NCI-H1092 (cell line): ENCODE data around the gene MYOM3.

Experiments used
- DNase-seq: peaks from one replicate; lab custom pipeline; 2025; lab: John Stamatoyannopoulos, UW

The MYOM3 gene

DNA sequence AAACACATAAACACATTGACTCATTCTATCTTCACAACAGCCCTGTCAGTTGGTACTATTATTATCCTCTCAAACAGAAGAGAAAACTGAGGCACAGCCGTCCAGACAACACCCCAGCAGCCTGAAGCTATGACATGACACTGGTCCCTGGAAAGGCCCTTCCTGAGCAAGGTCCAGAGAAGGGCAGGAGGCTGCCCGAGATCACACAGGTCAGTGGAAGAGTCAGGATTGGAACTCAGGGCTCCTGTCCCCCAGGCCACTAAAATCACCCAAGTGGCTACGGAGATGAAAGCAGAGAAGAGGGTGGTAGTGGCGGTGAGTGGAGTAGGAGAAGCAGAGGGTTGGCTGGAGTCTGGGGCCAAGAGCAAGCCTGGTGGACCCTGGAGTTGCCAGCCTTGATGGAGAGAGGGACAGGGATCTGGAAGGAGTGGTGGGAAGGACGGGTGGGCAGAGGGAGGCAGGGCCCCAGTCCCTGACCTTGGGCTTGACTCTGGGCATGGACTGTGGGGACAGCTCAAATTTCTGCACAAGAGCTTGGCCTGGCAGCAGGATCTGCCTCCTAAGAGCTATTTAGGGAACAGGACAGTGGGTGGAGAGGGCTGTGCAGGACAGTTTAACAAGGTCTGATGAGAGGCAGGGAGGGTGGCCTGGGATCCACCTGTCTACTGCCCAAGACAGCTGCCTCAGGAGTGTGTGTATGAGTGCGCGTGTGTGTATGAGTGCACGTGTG, 15.8 kb downstream of the MYOM3 start:
- DNase-seq: no peak

GRCh38 chr1:24095140-24095859, 16.6 kb downstream of the MYOM3 start:
- no peak for DNase-seq

DNA sequence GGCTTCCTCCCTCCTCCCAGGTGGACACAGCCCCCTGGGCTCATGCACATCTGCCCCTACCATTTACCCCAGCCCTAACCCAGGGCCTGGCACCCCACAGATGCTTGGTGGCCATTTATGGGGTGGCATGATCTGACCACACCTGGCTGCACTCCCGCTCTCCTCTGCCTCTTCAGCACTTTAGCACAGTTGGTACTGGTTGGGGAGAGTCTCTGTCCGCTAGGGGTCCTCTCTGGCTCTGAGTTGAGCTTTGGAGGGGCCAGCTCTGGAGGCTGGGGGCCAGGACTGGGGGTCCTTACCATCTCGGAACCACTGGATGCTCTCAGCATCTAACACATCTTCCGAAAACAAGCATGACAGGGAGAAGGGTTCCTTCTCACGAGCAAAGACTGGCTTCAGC, 17.4 kb downstream of the MYOM3 start:
- no peak for DNase-seq

DNA sequence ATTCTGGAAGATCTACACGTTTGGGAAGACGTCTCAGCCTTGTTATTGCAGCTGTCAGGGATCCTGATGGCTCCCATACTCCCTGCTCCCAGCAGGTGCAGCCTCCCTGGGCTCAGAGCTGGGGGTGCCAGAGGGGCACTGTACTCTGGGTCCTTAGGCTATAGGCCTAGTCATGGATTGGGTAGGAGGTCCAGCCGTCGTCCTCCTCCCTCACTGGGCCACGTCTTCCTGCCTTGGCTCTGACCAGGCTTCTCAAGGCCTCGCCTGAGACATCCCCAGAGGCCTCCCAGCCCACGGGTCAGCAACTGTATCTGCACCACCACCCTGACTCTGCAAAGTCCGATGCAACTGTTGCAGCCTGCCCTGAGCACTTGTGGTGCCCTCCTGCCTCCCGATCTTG, 18.2 kb downstream of the MYOM3 start:
- DNase-seq: no peak

GRCh38 chr1:24092979-24093378, 19.0 kb downstream of the MYOM3 start:
- DNase-seq: no peak

- DNase-seq: no peak
Measured at GRCh38 chr1:24091971-24092482, 19.9 kb downstream of the MYOM3 start.

GRCh38 chr1:24090736-24091135, 21.2 kb downstream of the MYOM3 start:
- no peak for DNase-seq

DNA sequence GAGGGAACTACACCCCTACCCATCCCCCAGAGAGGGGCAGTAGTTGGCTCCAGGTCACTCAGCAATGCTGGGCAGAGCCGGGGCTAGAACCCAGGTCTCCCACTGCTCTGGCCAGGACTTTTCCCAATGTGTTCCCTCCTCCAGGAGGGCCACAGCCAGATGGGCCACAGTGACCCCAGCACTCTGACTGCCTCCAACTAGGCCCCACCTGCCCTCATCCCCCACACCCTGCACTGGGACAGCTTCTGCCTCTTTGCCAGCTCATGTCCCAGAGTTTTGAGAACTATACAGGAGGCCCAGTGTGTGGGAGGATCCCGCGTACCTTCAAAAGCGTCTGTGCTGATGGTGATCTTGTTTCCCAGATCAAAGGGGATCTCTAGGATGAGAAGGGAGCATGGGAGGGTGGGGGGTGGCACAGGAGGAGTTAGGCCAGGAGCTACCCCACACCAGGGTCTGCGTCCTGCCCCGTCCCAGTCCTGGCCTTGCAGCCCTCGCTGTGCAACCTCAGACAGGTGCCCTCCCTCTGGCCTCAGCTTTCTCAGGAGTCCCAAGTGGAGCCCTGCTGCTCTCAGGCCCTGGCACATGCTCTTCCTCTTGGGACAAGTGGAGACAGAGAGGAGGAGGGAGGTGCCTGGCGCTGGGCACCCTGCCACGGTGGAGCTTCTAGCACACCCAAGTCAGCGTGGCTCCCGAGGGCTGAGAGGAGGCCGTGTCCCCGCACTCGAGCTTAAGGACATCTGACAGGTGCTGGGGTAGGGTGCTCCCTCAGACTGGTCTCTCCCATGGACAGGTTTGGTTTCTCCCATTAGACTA, 22.0 kb downstream of the MYOM3 start:
- DNase-seq: no peak

DNA sequence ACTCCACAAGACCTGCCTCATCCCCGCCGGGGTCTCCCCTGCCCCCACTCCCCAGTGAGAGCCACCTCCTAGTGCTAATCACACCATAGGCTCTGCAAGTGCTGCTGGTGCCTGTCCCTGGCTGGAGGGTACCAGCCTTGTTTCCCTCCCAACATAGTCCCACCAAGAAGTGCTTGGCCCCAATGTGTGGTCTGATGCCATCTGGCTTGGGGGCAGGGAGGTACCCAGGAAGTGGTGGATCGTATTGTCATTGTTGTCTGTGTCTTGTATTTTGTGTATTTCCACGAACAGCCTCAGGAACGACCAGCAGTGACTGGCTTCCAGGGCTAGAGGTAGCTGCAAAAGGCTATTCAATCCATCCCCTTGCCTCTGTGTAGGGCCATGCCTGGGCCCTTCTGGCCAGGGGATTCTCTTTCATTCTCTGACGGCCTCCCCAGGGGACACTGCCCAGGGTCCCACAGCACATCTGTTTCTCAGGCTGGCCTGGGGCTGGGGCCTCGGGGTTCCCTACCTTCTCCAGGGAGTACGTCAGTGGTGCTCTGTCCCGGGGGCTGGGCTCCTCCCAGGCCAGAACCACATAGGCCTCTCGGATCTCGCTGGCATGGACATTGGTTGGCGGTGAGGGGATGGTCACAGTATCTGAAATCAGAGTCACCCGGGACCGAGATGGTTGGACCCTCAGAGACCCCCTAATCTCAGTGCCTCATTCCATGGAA, 22.8 kb downstream of the MYOM3 start:
- DNase-seq: no peak

- no peak for DNase-seq
Measured at GRCh38 chr1:24086466-24086865, 25.5 kb downstream of the MYOM3 start.

DNA sequence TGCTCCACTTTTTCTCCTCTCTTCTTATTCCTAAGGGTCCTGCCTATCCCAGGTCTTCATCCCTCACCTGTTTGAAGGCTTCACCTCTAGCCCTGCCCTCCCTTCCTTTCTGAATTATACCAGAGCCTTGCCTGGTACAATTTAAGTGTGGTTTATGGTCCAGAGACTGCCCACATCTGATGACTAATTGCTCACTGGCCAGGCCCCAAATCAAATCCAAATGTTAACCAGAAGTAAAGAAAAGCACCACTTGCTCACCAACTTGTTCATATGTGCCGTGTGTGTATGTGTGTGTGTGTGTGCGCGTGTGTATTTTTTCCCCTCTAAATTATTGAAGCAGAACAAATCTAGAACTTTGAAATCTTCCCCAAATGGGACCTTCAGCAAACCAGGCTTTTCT, 26.4 kb downstream of the MYOM3 start:
- DNase-seq: no peak

DNA sequence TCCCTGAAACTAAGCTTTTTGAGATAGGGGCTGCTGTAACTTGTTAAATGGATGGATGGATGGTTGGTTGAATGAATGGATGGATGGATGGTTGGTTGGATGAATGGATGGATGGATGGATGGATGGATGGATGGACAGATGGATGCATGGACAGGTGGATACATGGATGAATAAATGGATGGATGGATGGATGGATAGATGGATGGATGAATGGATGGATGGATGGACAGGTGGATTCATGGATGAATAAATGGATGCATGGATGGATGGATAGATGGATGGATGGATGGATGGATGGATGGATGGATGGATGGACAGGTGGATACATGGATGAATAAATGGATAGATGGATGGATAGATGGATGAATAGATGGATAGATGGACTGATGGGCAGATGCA, 26.9 kb downstream of the MYOM3 start:
- no peak for DNase-seq

- DNase-seq: no peak
Measured at GRCh38 chr1:24084050-24084449, 27.9 kb downstream of the MYOM3 start.

- DNase-seq: no peak
Measured at GRCh38 chr1:24082372-24082771, 29.6 kb downstream of the MYOM3 start.

DNA sequence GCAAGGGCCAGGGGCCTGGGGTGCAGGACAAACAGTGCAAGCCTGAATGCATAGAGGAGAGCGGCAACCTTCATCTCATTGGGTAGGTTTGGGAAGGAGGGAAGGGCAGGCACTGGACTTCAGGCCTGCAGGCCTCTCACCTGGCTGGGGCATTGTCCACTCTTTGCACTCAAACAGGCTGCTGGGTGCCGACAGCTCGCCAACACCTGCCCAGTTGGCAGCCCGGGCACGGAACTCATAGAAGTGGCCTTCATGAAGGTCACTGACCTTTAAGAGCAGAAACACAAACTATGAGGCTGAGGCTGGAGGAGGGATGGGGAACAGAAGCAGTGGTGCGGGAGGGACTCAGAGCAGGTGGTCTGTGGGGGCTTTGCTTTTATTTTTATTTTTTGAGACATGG, 30.7 kb downstream of the MYOM3 start:
- no peak for DNase-seq

DNA sequence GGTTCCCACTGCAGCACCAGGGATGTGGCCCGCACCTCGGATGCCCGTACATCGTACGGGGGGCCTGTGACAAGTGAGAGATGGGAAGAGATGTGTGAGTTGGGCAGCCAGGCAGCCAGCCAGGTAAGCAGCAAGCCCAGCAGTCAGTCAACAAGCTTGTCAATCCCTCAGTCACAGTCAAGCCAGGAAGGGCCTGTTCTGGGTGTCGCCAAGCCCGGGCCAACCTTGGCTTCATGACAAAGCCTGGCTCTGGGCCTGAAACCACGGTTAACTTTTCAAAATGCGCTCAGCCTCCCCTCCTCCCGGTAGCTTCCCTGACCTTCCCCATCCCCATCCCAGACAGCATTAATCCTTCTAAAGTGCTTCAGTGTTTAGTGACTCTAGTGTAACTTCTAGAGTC, 31.8 kb downstream of the MYOM3 start:
- DNase-seq: no peak

DNA sequence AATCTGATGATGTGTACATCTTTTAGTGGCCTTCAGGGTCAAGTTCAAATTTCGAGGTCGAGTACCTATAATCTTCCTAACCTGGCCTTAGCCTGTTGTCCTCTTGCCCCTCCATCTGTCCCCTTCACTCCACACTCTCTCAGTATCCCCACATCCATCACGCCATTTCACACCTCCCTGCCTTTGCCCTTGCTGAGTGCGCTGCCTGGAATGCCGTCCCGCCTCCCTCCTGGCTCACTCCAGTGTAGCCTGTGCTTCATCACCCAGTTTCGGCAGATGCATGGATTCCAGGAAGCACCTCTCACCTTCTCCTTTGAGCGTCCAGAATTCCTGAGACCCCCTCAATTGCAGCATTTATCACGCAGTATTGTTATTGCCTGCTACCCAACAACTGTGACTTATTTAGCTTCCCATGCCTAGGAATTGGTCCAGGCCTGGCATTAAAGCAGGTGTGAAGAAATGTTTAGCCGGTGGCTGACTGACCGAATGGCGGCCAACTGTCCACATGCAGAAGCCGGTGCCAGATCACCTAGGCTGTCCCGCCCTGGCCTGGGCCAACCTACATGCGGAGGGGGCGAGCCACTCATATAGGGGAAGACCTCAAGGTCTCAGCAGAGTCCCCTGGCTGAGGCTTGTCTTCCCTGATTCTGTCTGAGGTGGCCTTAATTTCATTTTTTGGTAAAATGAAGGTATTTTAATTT, 34.5 kb downstream of the MYOM3 start:
- DNase-seq: no peak

DNA sequence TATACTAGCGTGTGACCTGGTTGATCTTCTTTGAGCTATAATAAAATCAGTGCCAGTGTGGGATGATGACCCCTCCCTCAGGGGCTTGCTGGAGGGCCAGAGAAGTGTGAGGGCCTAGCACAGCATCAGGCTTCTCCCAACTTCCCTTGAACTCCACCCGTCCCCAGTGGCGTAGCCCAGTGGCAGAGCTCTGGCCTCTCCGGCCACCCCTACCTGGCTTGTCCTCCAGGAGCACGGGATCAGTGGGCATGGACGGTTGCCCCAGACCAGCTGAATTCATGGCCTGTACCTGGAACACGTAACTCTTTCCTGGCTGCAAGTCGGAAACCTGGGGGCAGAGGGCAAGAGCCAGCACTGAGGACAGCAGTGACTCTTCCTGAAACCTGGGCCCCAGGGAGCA, 36.0 kb downstream of the MYOM3 start:
- DNase-seq: no peak

DNA sequence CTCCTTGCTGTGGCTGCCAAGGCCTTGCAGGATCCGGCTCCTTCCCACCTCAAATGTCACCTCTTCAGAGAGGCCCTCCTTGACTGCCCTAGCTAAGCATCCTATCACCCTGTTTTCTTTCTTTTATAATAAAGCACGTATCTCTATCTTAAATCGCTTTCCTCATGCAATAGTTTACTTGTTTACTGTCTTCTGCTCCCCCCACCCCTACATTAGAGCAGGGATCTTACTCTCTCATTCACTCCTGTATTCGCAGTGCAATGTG, 36.4 kb downstream of the MYOM3 start:
- DNase-seq: no peak

- no peak for DNase-seq
Measured at GRCh38 chr1:24074817-24075589, 36.9 kb downstream of the MYOM3 start.

- DNase-seq: no peak
Measured at GRCh38 chr1:24074196-24074595, 37.7 kb downstream of the MYOM3 start.
